ENCODE measurements around the gene ATP5F1B. TPM values are rescaled to one million over a fixed set of nuclear protein-coding genes. Genes with fewer than 3 reads are reported as not detected.
"Not testable (repeated sequence)": the region's sequence is repeated elsewhere in the genome, so short reads cannot be mapped to it uniquely, and the experiment has no call there.

ATP5F1B gene
- total RNA-seq, 1 donor: 449 TPM

GRCh38 chr12:56670836-56671235, 25.1 kb upstream of the ATP5F1B start:
- no peak overlapping the region for H3K4me3 ChIP-seq (ENCODE audit: low read depth, low read length)
- no peak for TF ChIP-seq CTCF (IDR thresholded peaks at IDR 0.05; ENCODE audit: insufficient read depth, low read depth, low read length)
- DNase-seq (ENCODE audit: low read depth): no peak

GRCh38 chr12:56668197-56668457, 22.3 kb upstream of the ATP5F1B start:
- no peak for TF ChIP-seq CTCF (IDR thresholded peaks at IDR 0.05; ENCODE audit: insufficient read depth, low read depth, low read length)
- no peak for DNase-seq (ENCODE audit: low read depth)
- no peak overlapping the region for H3K4me3 ChIP-seq (ENCODE audit: low read depth, low read length)

GRCh38 chr12:56661979-56662638, 16.3 kb upstream of the ATP5F1B start:
- no peak for DNase-seq (ENCODE audit: low read depth)
- no peak for TF ChIP-seq CTCF (IDR thresholded peaks at IDR 0.05; ENCODE audit: insufficient read depth, low read depth, low read length)
- no peak overlapping the region for H3K4me3 ChIP-seq (ENCODE audit: low read depth, low read length)

DNA sequence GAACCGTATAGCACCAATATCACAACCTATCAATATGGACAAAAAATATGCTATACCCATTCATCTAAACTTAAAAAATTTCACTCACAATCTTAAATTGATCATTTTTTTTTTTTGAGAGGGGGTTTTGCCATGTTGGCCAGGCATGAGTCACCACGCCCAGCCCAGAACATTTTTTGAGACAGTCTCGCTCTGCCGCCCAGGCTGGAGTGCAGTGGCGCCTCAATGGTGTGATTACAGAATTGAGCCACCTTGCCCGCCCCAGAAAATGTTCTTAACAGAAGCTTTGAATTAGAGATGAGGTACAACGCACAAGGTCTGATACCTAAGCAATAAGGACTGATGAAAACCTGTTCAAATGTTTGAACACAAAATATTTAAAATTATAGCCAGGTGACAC, 15.8 kb upstream of the ATP5F1B start:
- no peak for TF ChIP-seq CTCF (IDR thresholded peaks at IDR 0.05; ENCODE audit: insufficient read depth, low read depth, low read length)
- H3K4me3 ChIP-seq (ENCODE audit: low read depth, low read length): no peak overlapping the region
- no peak for DNase-seq (ENCODE audit: low read depth)

DNA sequence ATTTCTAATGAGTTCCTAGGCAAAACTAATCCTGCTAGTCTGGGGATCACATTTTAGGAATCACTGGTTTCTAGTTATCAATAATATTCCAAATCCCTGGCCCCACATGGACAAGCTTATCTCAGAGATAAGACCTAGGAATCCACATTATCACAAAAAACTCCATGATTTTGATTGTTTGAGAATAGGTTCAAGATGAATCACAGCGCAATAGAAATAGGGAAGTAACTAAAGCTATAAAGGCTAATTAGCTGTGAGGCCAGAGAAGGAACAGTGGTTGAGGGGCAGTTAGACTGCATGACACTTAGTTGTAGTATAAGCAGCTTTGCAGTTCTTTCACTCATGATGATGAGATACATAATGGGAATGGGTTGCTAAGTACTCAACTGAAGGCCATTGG, 13.1 kb upstream of the ATP5F1B start:
- DNase-seq (ENCODE audit: low read depth): no peak
- TF ChIP-seq CTCF (IDR thresholded peaks at IDR 0.05; ENCODE audit: insufficient read depth, low read depth, low read length): no peak
- no peak overlapping the region for H3K4me3 ChIP-seq (ENCODE audit: low read depth, low read length)

DNA sequence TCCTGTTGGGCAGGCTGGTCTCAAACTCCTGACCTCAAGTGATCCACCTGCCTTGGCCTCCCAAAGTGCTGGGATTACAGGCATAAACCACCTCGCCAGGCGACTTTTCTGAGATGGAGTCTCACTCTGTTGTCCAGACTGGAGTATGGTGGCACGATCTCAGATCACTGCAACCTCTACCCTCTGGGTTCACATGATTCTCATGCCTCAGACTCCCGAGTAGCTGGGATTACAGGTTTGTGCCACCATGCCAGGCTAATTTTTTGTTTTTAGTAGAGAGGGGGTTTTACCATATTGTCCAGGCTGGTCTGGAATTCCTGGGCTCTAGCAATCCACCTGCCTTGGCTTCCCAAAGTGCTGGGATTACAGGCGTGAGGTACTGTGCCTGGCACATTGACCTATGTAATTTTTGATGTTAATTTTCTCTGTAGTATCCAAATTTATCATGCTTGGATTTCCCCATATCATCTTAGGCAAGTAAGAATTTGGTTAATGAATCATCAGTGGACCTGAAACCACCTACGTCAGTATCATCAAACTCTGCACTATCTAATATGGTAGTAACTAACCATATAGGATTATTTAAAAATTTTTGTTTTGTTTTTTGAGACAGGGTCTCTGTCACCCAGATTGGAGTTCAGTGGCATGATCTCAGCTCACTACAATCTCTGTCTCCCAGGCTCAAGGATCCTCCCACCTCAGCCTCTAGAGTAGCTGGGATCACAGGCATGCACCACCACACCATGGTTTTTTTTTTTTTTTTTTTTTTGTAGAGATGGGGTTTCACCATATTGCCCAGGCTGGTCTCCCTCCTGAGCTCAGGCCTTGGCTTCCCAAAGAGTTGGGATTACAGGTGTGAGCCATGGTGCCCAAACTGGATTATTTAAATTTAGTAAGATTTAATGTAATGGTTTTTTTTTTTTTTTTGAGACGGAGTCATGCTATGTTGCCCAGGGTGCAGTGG, 11.9 kb upstream of the ATP5F1B start:
- TF ChIP-seq CTCF (IDR thresholded peaks at IDR 0.05; ENCODE audit: insufficient read depth, low read depth, low read length): no peak
- H3K4me3 ChIP-seq (ENCODE audit: low read depth, low read length): no peak overlapping the region

GRCh38 chr12:56653781-56654180, 8.0 kb upstream of the ATP5F1B start:
- not testable (repeated sequence) for H3K4me3 ChIP-seq (ENCODE audit: low read depth, low read length); DNase-seq (ENCODE audit: low read depth)

More for the DNA sequence above, 11.9 kb upstream of the ATP5F1B start:
- DNase-seq (ENCODE audit: low read depth): no peak

DNA sequence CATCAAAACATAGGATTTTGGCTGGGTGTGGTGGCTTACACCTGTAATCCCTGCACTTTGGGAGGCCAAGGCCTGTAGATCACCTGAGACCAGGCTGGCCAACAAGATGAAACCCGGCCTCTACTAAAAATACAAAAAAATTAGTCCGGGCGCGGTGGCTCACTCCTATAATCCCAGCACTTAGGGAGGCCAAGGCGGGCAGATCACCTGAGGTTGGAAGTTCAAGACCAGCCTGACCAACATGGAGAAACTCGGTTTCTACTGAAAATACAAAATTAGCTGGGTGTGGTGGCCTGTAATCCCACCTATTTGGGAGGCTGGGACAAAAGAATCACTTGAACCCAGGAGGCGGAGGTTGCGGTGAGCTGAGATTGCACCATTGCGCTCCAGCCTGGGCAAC, 2.2 kb upstream of the ATP5F1B start:
- DNase-seq (ENCODE audit: low read depth); H3K4me3 ChIP-seq (ENCODE audit: low read depth, low read length): not testable (repeated sequence)

Data from fibroblast of villous mesenchyme (primary cell).